Tongue (tissue), 2 donors: ENCODE results near the gene FBN1. TPM values are rescaled to one million over a fixed set of nuclear protein-coding genes. Genes with fewer than 3 reads are reported as not detected.
A peak's percentile ranks its signal among the peaks of the same experiment; 100 is the strongest.

ENCODE experiments used
- DNase-seq: peaks from one replicate; pipeline ENCODE4 v3.0.0-alpha.2; 2015
- total RNA-seq: library from RNA; depleted of rRNA; stranded (reverse); fragments of >200 nt; gene quantifications from one replicate; pipeline ENCODE4 v1.2.3, GENCODE V29; 2014

The FBN1 gene
- total RNA-seq, 1 donor from 2014 or later, result 411 TPM

DNA sequence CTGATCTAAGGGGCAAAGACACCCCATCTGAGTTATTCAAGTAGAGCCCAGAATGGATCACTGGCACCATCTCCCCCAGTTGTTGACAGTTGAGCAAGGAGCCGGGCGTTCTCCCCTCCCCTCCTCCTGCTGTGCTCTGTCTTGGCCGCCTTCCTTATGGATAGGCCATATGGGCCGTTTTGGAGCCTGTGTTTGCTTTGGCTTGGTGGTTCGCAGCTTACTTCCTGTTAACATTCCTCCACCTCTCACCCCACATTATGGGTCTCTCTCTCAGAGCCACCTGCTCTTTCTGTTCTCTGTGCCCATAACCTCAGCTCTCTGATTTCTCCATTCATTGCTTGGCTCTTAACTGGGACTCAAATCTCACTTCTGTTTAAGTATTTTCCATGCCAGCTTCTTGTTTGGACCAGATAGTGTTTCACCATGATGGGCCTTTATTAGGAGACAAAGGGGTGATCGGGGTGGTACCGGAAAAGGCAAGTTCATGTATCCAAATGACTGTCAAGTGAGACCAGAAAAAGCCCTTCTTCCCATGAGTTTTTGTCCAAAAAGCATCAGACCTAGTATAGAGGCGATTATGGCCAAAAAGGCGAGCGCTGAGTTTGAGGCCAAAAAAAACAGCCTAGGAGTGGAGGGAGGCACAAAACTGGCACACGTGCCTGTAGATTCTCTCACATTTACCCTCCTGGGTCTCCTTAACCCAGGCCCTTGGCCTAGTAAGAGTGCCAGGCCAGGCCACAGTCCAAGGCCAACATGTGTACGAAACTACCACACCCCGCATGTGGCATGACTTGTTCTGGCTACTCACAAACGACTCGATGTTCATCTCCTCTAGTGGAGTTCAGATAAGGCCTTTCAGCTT lies 251.6 kb downstream of the FBN1 start:
- peak; percentile 89 for DNase-seq

GRCh38 chr15:48392356-48392755 lies 253.2 kb downstream of the FBN1 start:
- peak; percentile 79 for DNase-seq

- DNase-seq, result no peak
Observed at GRCh38 chr15:48391950-48392349, 253.6 kb downstream of the FBN1 start.

GRCh38 chr15:48389691-48390143 lies 255.8 kb downstream of the FBN1 start:
- DNase-seq, result peak; percentile 70

DNA sequence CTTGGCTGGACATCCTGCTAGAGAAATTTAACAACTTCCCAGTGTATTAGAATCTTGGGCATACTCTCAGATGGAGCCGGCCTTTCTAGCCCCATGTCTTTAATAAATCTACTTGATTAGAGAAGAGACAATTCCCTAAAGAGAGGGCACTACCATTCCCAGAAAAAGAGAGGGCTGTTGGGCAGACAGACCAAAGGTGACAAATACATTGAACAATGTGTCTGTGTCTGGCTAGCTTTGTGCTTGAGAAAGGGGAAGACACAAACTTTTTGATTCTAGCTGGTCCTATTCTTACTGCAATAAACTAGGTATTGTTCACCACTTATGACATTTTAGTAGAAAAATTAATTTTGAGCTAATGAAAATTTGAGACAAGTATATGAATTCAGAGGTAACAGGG lies 256.6 kb downstream of the FBN1 start:
- no peak for DNase-seq

- DNase-seq, result peak; percentile 78
Observed at GRCh38 chr15:48388016-48388851, 257.3 kb downstream of the FBN1 start.

DNA sequence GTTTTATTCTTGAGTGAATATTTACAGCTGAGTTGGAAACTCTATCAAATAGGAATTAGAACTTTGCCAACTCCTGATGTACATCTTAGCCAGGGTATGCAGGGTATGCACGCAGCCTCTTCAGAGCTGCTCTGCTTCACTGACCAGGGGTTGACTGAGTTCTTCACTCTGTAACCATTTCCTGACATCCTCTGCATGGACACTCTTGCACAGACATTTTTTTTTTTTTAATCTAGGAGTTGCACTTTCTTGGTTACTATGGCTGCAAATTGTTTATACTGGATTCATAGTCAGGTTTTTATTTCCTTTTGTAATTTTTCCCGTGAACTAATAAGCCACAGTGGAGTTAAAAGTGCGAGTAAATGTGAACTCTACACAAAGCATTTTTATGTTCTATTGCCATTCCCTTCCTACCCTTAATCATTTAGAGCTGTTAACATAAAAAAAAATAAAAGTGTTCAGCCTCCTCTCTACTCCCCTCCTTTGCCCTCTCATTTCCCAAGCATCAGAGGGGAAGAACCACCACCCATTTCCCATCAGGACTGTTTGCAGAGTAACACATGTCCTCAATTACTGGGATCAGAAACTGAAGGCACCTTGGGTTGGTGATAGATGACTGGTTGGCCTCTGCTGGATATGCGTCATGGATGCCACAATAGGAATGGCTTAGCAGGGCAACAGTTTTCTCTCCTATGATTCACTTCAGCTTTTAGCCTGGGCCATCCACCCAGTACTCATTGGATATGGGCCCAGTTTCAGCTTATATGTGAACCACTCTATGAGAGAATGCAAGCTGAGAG lies 260.3 kb downstream of the FBN1 start:
- no peak for DNase-seq

DNA sequence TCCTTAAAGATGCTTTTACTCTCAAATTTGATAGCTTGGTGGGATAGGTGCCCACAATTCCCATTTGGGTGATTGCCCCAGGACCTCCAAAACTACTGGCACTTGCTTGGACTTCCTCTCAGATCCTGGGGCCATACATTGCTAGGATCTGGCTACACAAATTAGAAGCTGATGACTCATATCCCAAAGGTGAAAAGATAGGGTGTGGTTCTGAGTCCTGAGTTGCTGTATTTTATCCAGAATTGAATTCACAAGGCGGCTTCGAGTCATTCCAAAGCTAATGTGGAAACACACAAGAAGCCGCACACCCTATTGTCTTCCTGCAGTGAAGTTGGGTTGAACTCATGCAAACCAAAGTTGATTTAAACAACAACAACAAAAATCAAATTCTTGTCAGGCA lies 260.9 kb downstream of the FBN1 start:
- no peak for DNase-seq

DNA sequence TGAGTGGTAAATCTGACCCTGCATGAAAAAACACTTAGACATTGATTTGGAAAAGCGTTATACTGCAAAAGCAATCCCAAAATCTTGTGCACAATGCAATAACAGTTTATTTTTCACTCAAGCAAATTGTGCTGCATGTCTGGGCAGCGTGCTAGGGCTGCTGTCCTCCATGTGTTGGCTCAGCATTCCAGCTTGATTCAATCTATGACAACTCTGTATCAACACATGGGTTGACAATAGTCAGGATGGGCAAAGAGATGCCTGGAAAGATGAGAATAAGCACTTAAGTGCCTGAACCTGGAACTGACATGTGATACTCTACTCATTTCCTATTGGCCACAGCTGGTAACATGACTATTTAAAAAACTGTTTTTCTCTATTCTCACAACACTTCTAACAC lies 262.5 kb downstream of the FBN1 start:
- no peak for DNase-seq

GRCh38 chr15:48381861-48382260 lies 263.6 kb downstream of the FBN1 start:
- DNase-seq, result no peak

- DNase-seq, result no peak
Observed at GRCh38 chr15:48380198-48380597, 265.3 kb downstream of the FBN1 start.

DNA sequence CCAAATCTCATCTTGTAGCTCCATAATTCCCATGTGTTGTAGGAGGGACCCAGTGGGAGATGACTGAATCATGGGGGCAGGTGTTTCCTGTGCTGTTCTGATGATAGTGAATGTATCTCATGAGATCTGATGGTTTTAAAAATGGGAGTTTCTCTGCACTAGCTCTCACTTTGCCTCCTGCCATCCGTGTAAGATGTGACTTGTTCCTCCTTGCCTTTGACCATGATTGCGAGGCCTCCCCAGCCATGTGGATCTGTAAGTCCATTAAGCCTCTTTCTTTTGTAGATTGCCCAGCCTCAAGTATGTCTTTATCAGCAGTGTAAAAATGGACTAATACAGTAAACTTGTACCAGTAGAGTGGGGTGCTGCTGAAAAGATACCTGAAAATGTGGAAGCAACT lies 269.7 kb downstream of the FBN1 start:
- no peak for DNase-seq

- no peak for DNase-seq
Observed at GRCh38 chr15:48374472-48374871, 271.0 kb downstream of the FBN1 start.

GRCh38 chr15:48373821-48374451 lies 271.6 kb downstream of the FBN1 start:
- DNase-seq, result no peak

- DNase-seq, result no peak
Observed at GRCh38 chr15:48371961-48372360, 273.5 kb downstream of the FBN1 start.

GRCh38 chr15:48371550-48371949 lies 274.0 kb downstream of the FBN1 start:
- no peak for DNase-seq

DNA sequence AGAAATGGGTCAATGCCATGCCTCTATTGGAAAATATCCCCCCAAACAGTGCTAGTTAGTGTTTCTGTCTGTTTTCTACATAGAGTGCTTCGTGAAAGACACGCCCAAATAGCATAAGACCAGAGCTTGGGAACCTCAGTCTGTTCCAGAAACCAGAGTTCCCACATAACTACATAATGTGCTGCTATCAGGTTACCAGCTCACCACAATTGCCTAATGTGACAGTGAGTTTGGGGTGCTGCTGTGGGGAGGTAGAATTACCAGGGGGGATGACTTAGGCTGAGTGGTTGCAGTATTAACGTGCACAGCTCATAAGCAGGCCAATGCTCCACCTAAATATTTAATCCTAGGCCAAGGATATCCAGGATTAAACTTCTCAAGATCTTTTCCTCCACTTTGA lies 275.0 kb downstream of the FBN1 start:
- DNase-seq, result peak; percentile 69

GRCh38 chr15:48367483-48367882 lies 278.0 kb downstream of the FBN1 start:
- no peak for DNase-seq

GRCh38 chr15:48366584-48367312 lies 278.8 kb downstream of the FBN1 start:
- no peak for DNase-seq

DNA sequence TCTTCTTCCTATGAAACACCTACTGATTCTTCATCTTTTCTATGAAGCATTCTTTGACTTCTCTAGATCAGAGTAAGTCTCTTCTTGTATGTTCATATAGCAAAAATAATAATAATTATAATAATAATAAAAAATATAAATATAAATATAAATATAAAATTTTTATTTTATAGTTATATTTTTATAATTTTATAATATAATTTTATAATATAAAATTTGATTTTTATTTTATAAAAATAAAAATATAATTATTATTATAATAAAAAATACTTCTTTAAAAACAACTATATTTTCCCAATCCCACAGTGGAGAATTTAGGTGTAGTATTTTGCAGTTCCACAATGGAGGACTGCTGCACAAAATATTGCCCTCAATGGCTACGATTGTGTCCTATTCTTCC lies 279.9 kb downstream of the FBN1 start:
- DNase-seq, result no peak

GRCh38 chr15:48363474-48363873 lies 282.0 kb downstream of the FBN1 start:
- DNase-seq, result no peak
